AG04450 (cell line): ENCODE measurements around the gene CHMP4B. TPM values are rescaled to one million over a fixed set of nuclear protein-coding genes. Genes with fewer than 3 reads are reported as not detected.

Experiments used
- CTCF ChIA-PET: fragments of 300-600, 350-600 bp; formaldehyde crosslinking; extraction: SDS; loops from one replicate; lab custom pipeline; 2022; ENCODE audit warnings: antibody characterized with exemption, inconsistent platforms; lab: Charles Lee
- POLR2A ChIA-PET: fragments of 350-600 bp; formaldehyde crosslinking; extraction: SDS; loops from one replicate; lab custom pipeline; 2021; ENCODE audit warnings: antibody characterized with exemption, inconsistent platforms; lab: Yijun Ruan, JAX
- DNase-seq: peaks from one replicate; pipeline ENCODE4 v3.0.0-alpha.2; 2011; ENCODE audit warnings: low read depth, low spot score
- H3K27ac ChIP-seq: one replicate; pipeline ENCODE4 v1.5.1; 2012; ENCODE audit warnings: low read depth, low read length, control low read depth
- H3K27me3 ChIP-seq: one replicate; pipeline ENCODE4 v1.6.0; 2012; ENCODE audit warnings: low read length; ENCODE audit not compliant: control insufficient read depth, insufficient read depth
- H3K4me3 ChIP-seq: 2 replicates; pipeline ENCODE4 v1.5.1; 2011; ENCODE audit warnings: mild to moderate bottlenecking, low read depth, low read length, control low read depth
- H3K9me3 ChIP-seq: 2 replicates; pipeline ENCODE4 v1.5.1; 2012; ENCODE audit warnings: low read length; ENCODE audit not compliant: control insufficient read depth, insufficient read depth
- CTCF ChIP-seq: IDR thresholded peaks from 2 replicates; pipeline ENCODE4 v1.5.1; 2011; ENCODE audit warnings: low read depth, low read length, control low read depth, inconsistent platforms
- polyA plus RNA-seq: library from polyadenylated mRNA; depleted of rRNA; stranded (reverse); fragments of >200 nt; gene quantifications from 2 replicates; pipeline ENCODE4 v1.2.3, GENCODE V29; 2011

CHMP4B gene
- polyA plus RNA-seq, 1 experiment = 97.4 TPM

GRCh38 chr20:33866398-33867100, 55.4 kb downstream of the CHMP4B start:
- ChIA-PET CTCF (interaction anchor here (1.1 kb wide), 1 partner anchor 203 kb away, joined by 3 read pairs; no protein-coding TSS in a partner anchor), POLR2A (no interaction called here)
- Histone ChIP-seq H3K9me3 (no peaks in the 10 kb centered on the region), H3K27ac (no peak overlapping the region), H3K27me3 (peaks cover 20% of the 10 kb centered on the region), H3K4me3 (no peak overlapping the region)
- TF ChIP-seq CTCF = no peak
- DNase-seq = no peak

GRCh38 chr20:33868042-33868441, 56.9 kb downstream of the CHMP4B start:
- no peak for DNase-seq
- Histone ChIP-seq H3K27ac (no peak overlapping the region), H3K27me3 (peaks cover 22% of the 10 kb centered on the region), H3K9me3 (no peaks in the 10 kb centered on the region), H3K4me3 (no peak overlapping the region)
- POLR2A ChIA-PET = no interaction called here
- no peak for TF ChIP-seq CTCF
- CTCF ChIA-PET = no interaction called here

- no peaks in the 10 kb centered on the region for H3K9me3 ChIP-seq
- ChIA-PET POLR2A (no interaction called here), CTCF (no interaction called here)
- no peak overlapping the region for H3K4me3 ChIP-seq
- peaks cover 23% of the 10 kb centered on the region for H3K27me3 ChIP-seq
- no peak for TF ChIP-seq CTCF
- DNase-seq = no peak
- H3K27ac ChIP-seq = no peak overlapping the region
These were observed 57.4 kb downstream of the CHMP4B start for GRCh38 chr20:33868595-33868994.

- no peak overlapping the region for H3K4me3 ChIP-seq
- no peak overlapping the region for H3K27ac ChIP-seq
- ChIA-PET POLR2A (no interaction called here), CTCF (no interaction called here)
- no peaks in the 10 kb centered on the region for H3K9me3 ChIP-seq
- peaks cover 28% of the 10 kb centered on the region for H3K27me3 ChIP-seq
- DNase-seq = no peak
- no peak for TF ChIP-seq CTCF
These were observed 58.1 kb downstream of the CHMP4B start for GRCh38 chr20:33869283-33869682.

- no peak for DNase-seq
- Histone ChIP-seq H3K27me3 (peaks cover 30% of the 10 kb centered on the region), H3K4me3 (peak overlapping the region; percentile 43), H3K27ac (no peak overlapping the region), H3K9me3 (peaks cover under 1% of the 10 kb centered on the region; the same call in 1 of the 2 replicates)
- TF ChIP-seq CTCF = no peak
- ChIA-PET POLR2A (interaction anchor here (0.6 kb wide), 1 partner anchor 73 kb away, joined by 5 read pairs; no protein-coding TSS in a partner anchor), CTCF (interaction anchor here (1.1 kb wide), 1 partner anchor 199 kb away, joined by 5 read pairs; no protein-coding TSS in a partner anchor)
These were observed 60.2 kb downstream of the CHMP4B start for GRCh38 chr20:33871362-33871761.
